Measurements from ENCODE around the gene COG6.

Gene COG6

GRCh38 chr13:39682310-39682709, 26.8 kb downstream of the COG6 start:
- DNase-seq, result no peak

GRCh38 chr13:39682788-39683187, 27.3 kb downstream of the COG6 start:
- DNase-seq, result no peak

GRCh38 chr13:39684531-39685137, 29.2 kb downstream of the COG6 start:
- peak; percentile 28 for DNase-seq

GRCh38 chr13:39685652-39686051, 30.2 kb downstream of the COG6 start:
- no peak for DNase-seq

GRCh38 chr13:39688278-39688677, 32.8 kb downstream of the COG6 start:
- DNase-seq, result no peak

- DNase-seq, result no peak
Observed at GRCh38 chr13:39688699-39689405, 33.4 kb downstream of the COG6 start.

- no peak for DNase-seq
Observed at GRCh38 chr13:39692660-39693438, 37.4 kb downstream of the COG6 start.

- DNase-seq, result no peak
Observed at GRCh38 chr13:39699274-39699673, 43.8 kb downstream of the COG6 start.

GRCh38 chr13:39712626-39713025, 57.2 kb downstream of the COG6 start:
- DNase-seq, result no peak

GRCh38 chr13:39729156-39729555, 73.7 kb downstream of the COG6 start:
- no peak for DNase-seq

GRCh38 chr13:39734952-39735351, 79.5 kb downstream of the COG6 start:
- DNase-seq, result no peak

GRCh38 chr13:39737047-39737446, 81.6 kb downstream of the COG6 start:
- no peak for DNase-seq

- DNase-seq, result no peak
Observed at GRCh38 chr13:39740761-39741160, 85.3 kb downstream of the COG6 start.

- DNase-seq, result no peak
Observed at GRCh38 chr13:39748961-39749360, 93.5 kb downstream of the COG6 start.

- no peak for DNase-seq
Observed at GRCh38 chr13:39749528-39749927, 94.1 kb downstream of the COG6 start.

- DNase-seq, result no peak
Observed at GRCh38 chr13:39751805-39752204, 96.3 kb downstream of the COG6 start.

- no peak for DNase-seq
Observed at GRCh38 chr13:39760521-39760920, 105.1 kb downstream of the COG6 start.

GRCh38 chr13:39765801-39766463, 110.5 kb downstream of the COG6 start:
- peak; percentile 63 for DNase-seq

- no peak for DNase-seq
Observed at GRCh38 chr13:39766464-39767158, 111.1 kb downstream of the COG6 start.

- peak; percentile 75 for DNase-seq
Observed at GRCh38 chr13:39767791-39768517, 112.5 kb downstream of the COG6 start.

GRCh38 chr13:39768962-39769361, 113.5 kb downstream of the COG6 start:
- DNase-seq, result no peak
